ENCODE data around the gene PRLR. TPM values are rescaled to one million over a fixed set of nuclear protein-coding genes. Genes with fewer than 3 reads are reported as not detected.

The PRLR gene
- total RNA-seq, 2 experiments from 2014 or later, result 0.03 TPM; not detected in 1

- Mint-ChIP-seq H3K27me3 (peaks cover 54% of the 10 kb centered on the region), H3K9me3 (no peaks in the 10 kb centered on the region), H3K36me3 (ENCODE audit: low read depth) (no peaks in the 10 kb centered on the region), H3K4me1 (ENCODE audit: low read depth) (no peaks in the 10 kb centered on the region), H3K4me3 (no peak overlapping the region), H3K27ac (no peak overlapping the region)
- H3K36me3 ChIP-seq (ENCODE audit: insufficient read depth, low read length), result no peaks in the 10 kb centered on the region
- no peak overlapping the region for H3K27ac ChIP-seq (ENCODE audit: low read depth in 1 of 2, low read length in 2 of 2)
- DNase-seq (no peak), ATAC-seq (ENCODE audit: poor library complexity) (no peak)
- H3K4me1 ChIP-seq (ENCODE audit: insufficient read depth, low read length), result no peaks in the 10 kb centered on the region
- intact Hi-C loops (cut with DNase I, micrococcal nuclease), result no loop called here
- peaks cover 0 to 8% of the 10 kb centered on the region in 2 experiments for H3K27me3 ChIP-seq (ENCODE audit: control insufficient read depth in 1 of 2, insufficient read depth in 2 of 2, low read length in 2 of 2)
- TF ChIP-seq CTCF (IDR thresholded peaks at IDR 0.05), result no peak
- ChIA-PET CTCF (no interaction called here), POLR2A (no interaction called here)
- H3K4me3 ChIP-seq (ENCODE audit: low read length), result no peak overlapping the region
- no peaks in the 10 kb centered on the region for H3K9me3 ChIP-seq (ENCODE audit: control insufficient read depth in 1 of 2, insufficient read depth in 1 of 2, low read length in 2 of 2)
These were observed 185.6 kb downstream of the PRLR start for GRCh38 chr5:35044649-35045048.

GRCh38 chr5:35042781-35043180 lies 187.5 kb downstream of the PRLR start:
- Mint-ChIP-seq H3K4me1 (ENCODE audit: low read depth) (no peaks in the 10 kb centered on the region), H3K9me3 (no peaks in the 10 kb centered on the region), H3K4me3 (no peak overlapping the region), H3K27ac (no peak overlapping the region), H3K27me3 (peaks cover 54% of the 10 kb centered on the region), H3K36me3 (ENCODE audit: low read depth) (no peaks in the 10 kb centered on the region)
- intact Hi-C loops (cut with DNase I, micrococcal nuclease), result no loop called here
- no peaks in the 10 kb centered on the region for H3K36me3 ChIP-seq (ENCODE audit: insufficient read depth, low read length)
- no peak for TF ChIP-seq CTCF (IDR thresholded peaks at IDR 0.05)
- H3K4me3 ChIP-seq (ENCODE audit: low read length), result no peak overlapping the region
- ChIA-PET POLR2A (no interaction called here), CTCF (no interaction called here)
- no peak for ATAC-seq (ENCODE audit: poor library complexity)
- no peak overlapping the region for H3K27ac ChIP-seq (ENCODE audit: low read depth in 1 of 2, low read length in 2 of 2)
- H3K27me3 ChIP-seq (ENCODE audit: control insufficient read depth in 1 of 2, insufficient read depth in 2 of 2, low read length in 2 of 2), result peaks cover 4 to 8% of the 10 kb centered on the region in 2 experiments
- no peak for DNase-seq
- H3K4me1 ChIP-seq (ENCODE audit: insufficient read depth, low read length), result no peaks in the 10 kb centered on the region
- no peaks in the 10 kb centered on the region for H3K9me3 ChIP-seq (ENCODE audit: control insufficient read depth in 1 of 2, insufficient read depth in 1 of 2, low read length in 2 of 2)

- no peaks in the 10 kb centered on the region for H3K4me1 ChIP-seq (ENCODE audit: insufficient read depth, low read length)
- H3K4me3 ChIP-seq (ENCODE audit: low read length), result no peak overlapping the region
- Mint-ChIP-seq H3K27me3 (peaks cover 56% of the 10 kb centered on the region), H3K4me1 (ENCODE audit: low read depth) (no peaks in the 10 kb centered on the region), H3K9me3 (no peaks in the 10 kb centered on the region), H3K4me3 (no peak overlapping the region), H3K36me3 (ENCODE audit: low read depth) (no peaks in the 10 kb centered on the region), H3K27ac (no peak overlapping the region)
- H3K27me3 ChIP-seq (ENCODE audit: control insufficient read depth in 1 of 2, insufficient read depth in 2 of 2, low read length in 2 of 2), result peaks cover 4 to 8% of the 10 kb centered on the region in 2 experiments
- TF ChIP-seq CTCF (IDR thresholded peaks at IDR 0.05), result no peak
- H3K36me3 ChIP-seq (ENCODE audit: insufficient read depth, low read length), result no peaks in the 10 kb centered on the region
- ChIA-PET CTCF (interaction anchor here (1.8 kb wide), 1 partner anchor 17 kb away, joined by 4 read pairs; no protein-coding TSS in a partner anchor), POLR2A (no interaction called here)
- ATAC-seq (ENCODE audit: poor library complexity) (no peak), DNase-seq (no peak)
- intact Hi-C loops (cut with DNase I, micrococcal nuclease), result no loop called here
- H3K27ac ChIP-seq (ENCODE audit: low read depth in 1 of 2, low read length in 2 of 2), result no peak overlapping the region
- no peaks in the 10 kb centered on the region for H3K9me3 ChIP-seq (ENCODE audit: control insufficient read depth in 1 of 2, insufficient read depth in 1 of 2, low read length in 2 of 2)
These were observed 189.0 kb downstream of the PRLR start for GRCh38 chr5:35041261-35041660.
